Psoas muscle (tissue), 8 donors: ENCODE data around the gene CSDE1. TPM values are rescaled to one million over a fixed set of nuclear protein-coding genes. Genes with fewer than 3 reads are reported as not detected.
A peak's percentile ranks its signal among the peaks of the same experiment; 100 is the strongest.
"Not testable (repeated sequence)": the region's sequence is repeated elsewhere in the genome, so short reads cannot be mapped to it uniquely, and the experiment has no call there.

Source experiments
- ATAC-seq, 4 donors: fragments of 200-7000 bp; cut with Tn5 transposase; one replicate each; pipeline ENCODE4 v1.9.1; 2020; ENCODE audit warnings: moderate library complexity in 3 of 4, mild to moderate bottlenecking in 2 of 4
- DNase-seq, 2 donors: peaks; one replicate each; pipeline ENCODE4 v3.0.0-alpha.2; 2020
- H3K27ac ChIP-seq: fragments of 200-600 bp; one replicate; pipeline ENCODE4 v1.8.0; 2022
- H3K27me3 ChIP-seq, 3 donors: fragments of 200-600 bp in 1 of 3; one replicate each; pipeline versions ENCODE4 v1.6.1 to v1.8.0; 2013 to 2022; ENCODE audit warnings: low read length in 2 of 3, mild to moderate bottlenecking in 2 of 3, moderate library complexity in 1 of 3; ENCODE audit not compliant: insufficient read depth in 3 of 3
- H3K36me3 ChIP-seq, 2 donors: fragments of 200-600 bp in 1 of 2; one replicate each; pipeline versions ENCODE4 v1.6.1 to v1.8.0; 2013 to 2022; ENCODE audit warnings: low read depth in 1 of 2, mild to moderate bottlenecking in 1 of 2, moderate library complexity in 1 of 2; ENCODE audit not compliant: insufficient read depth in 1 of 2
- H3K4me1 ChIP-seq: fragments of 200-600 bp; one replicate; pipeline ENCODE4 v1.8.0; 2022
- H3K4me3 ChIP-seq: fragments of 200-600 bp; one replicate; pipeline ENCODE4 v1.8.0; 2022; ENCODE audit warnings: mild to moderate bottlenecking
- H3K9me3 ChIP-seq: fragments of 200-600 bp; one replicate; pipeline ENCODE4 v1.8.0; 2022
- CTCF ChIP-seq: fragments of 200-600 bp; IDR thresholded peaks from one replicate; pipeline ENCODE4 v1.8.0; 2022; ENCODE audit warnings: antibody characterized with exemption
- WGBS, 3 donors: extraction: QIAGEN DNeasy Blood & Tissue Kit; methylation state at CpG; one replicate each; pipeline versions ENCODE4 v1.1.6 to v1.1.7; 2013; 5-methylcytosine and 5-hydroxymethylcytosine counted together
- intact Hi-C, 2 donors: fragments of 100-400 bp; cut with DNase I; formaldehyde crosslinking; loops; one replicate each; pipeline versions ENCODE4 v1.11.0 to v1.14.2; 2022
- polyA plus RNA-seq, 3 donors: library from polyadenylated mRNA; stranded (reverse); fragments of 200-250 nt; gene quantifications; one replicate each; pipeline ENCODE4 v1.2.3, GENCODE V29; 2013
- total RNA-seq, 4 donors: library from RNA; stranded (reverse); fragmentation: NEBNext Ultra II Directional in 2 of 4; extraction: Animal tissue kit (Norgen Biotek cat#: 25700) in 2 of 4; gene quantifications; one replicate each; pipeline versions ENCODE4 v1.2.1 to v1.2.4, GENCODE V29; 2021 to 2023
- donor health status: healthy with polysubstance abuse.
- donor health status: DM: no; HTN: no; CAD: no; lungs with moderate emphysema.
- donor health status: Bipolar disorder and iron deficiency.
- donor health status: healthy.
- donor health status: DM: yes; HTN: yes; CAD: no.
- donor health status: DM: no; HTN: no; CAD: no.
- donor health status: DM: no; HTN: no; CAD: no.
- donor health status: DM: yes; HTN: yes; CAD: no.

Gene CSDE1
- total and polyA plus RNA-seq, 7 donors, result 305 to 1,888 (median 1,387) TPM

- no peak for TF ChIP-seq CTCF
- no peak for ATAC-seq
- intact Hi-C loops, result no loop called here
Measured at GRCh38 chr1:114782476-114782875, 24.7 kb upstream of the CSDE1 start.

GRCh38 chr1:114780344-114781226, 22.8 kb upstream of the CSDE1 start, which contains the start of gene SIKE1:
SIKE1 (minus strand) TSS chr1:114780685; CDS start chr1:114780607, 78 bp downstream.
- H3K27ac ChIP-seq, result peak within 1 kb of the TSS; percentile 94
- H3K9me3 ChIP-seq, result no peaks in the 10 kb centered on the region
- peak within 1 kb of the TSS; percentile 71 for H3K4me3 ChIP-seq
- intact Hi-C loops, result no loop called here
- no peaks in the 10 kb centered on the region for H3K27me3 ChIP-seq
- 11 to 16% (median 13%) methylated on average over 53 of the region's 53 CpGs for WGBS, 3 donors
- H3K36me3 ChIP-seq, result peaks cover 0 to 36% of the 10 kb centered on the region in 2 donors
- H3K4me1 ChIP-seq, result peaks cover 17% of the 10 kb centered on the region
- DNase-seq (peak; percentile 93 to 96), ATAC-seq (peak; percentile 94 to 98 (median 96))
- peak; percentile 11 for TF ChIP-seq CTCF

More at GRCh38 chr1:114782476-114782875, 24.7 kb upstream of the CSDE1 start:
- H3K9me3 ChIP-seq, result no peaks in the 10 kb centered on the region
- H3K27ac ChIP-seq, result no peak overlapping the region
- H3K4me3 ChIP-seq, result no peak overlapping the region
- H3K27me3 ChIP-seq, result no peaks in the 10 kb centered on the region
- 69 to 71% (median 70%) methylated on average over 5 of the region's 5 CpGs for WGBS, 3 donors
- H3K4me1 ChIP-seq, result peaks cover 17% of the 10 kb centered on the region
- no peak for DNase-seq
- H3K36me3 ChIP-seq, result peaks cover 0 to 19% of the 10 kb centered on the region in 2 donors

GRCh38 chr1:114779722-114780121, 21.9 kb upstream of the CSDE1 start:
- ATAC-seq, result peak; percentile 45 to 77 (median 53)
- intact Hi-C loops, result loop anchor here in 1 of 2 donors (10.0 kb wide), 3 partner anchors 155 to 365 kb away; partner anchors contain the start of gene BCAS2

GRCh38 chr1:114776726-114777125, 18.9 kb upstream of the CSDE1 start:
- ATAC-seq, H3K27ac ChIP-seq, DNase-seq, H3K9me3 ChIP-seq, H3K27me3 ChIP-seq, H3K4me3 ChIP-seq: not testable (repeated sequence)
- 95 to 100% (median 98%) methylated on average over 3 to 4 of the region's 4 CpGs for WGBS, 3 donors
- Histone ChIP-seq H3K4me1 (peaks cover 17% of the 10 kb centered on the region), H3K36me3 (peaks cover 5 to 75% of the 10 kb centered on the region in 2 donors)
- intact Hi-C loops, result loop anchor here in 1 of 2 donors (10.0 kb wide), 3 partner anchors 152 to 362 kb away; partner anchors contain the start of gene BCAS2

More at GRCh38 chr1:114779722-114780121, 21.9 kb upstream of the CSDE1 start:
- DNase-seq, result no peak
- no peak for TF ChIP-seq CTCF
- H3K27ac ChIP-seq, result peak overlapping the region; percentile 94
- H3K27me3 ChIP-seq, result no peaks in the 10 kb centered on the region
- no peaks in the 10 kb centered on the region for H3K9me3 ChIP-seq
- H3K4me1 ChIP-seq, result peaks cover 17% of the 10 kb centered on the region
- peaks cover 5 to 45% of the 10 kb centered on the region in 2 donors for H3K36me3 ChIP-seq
- H3K4me3 ChIP-seq, result peak overlapping the region; percentile 71

- Histone ChIP-seq H3K4me1 (no peaks in the 10 kb centered on the region), H3K4me3 (no peak overlapping the region), H3K27ac (no peak overlapping the region), H3K36me3 (peaks cover 9 to 89% of the 10 kb centered on the region in 2 donors), H3K27me3 (no peaks in the 10 kb centered on the region), H3K9me3 (no peaks in the 10 kb centered on the region)
- intact Hi-C loops, result loop anchor here in 1 of 2 donors (10.0 kb wide), 3 partner anchors 147 to 357 kb away; partner anchors contain the start of gene BCAS2
- WGBS, 3 donors, result 94 to 100% (median 96%) methylated on average over 1 of the region's 1 CpG
- ATAC-seq (no peak), DNase-seq (no peak)
- TF ChIP-seq CTCF, result no peak
Measured at GRCh38 chr1:114771992-114772391, 14.2 kb upstream of the CSDE1 start.
